HG03108 (cell line): ENCODE data around the gene IGFL1.
"Not testable (repeated sequence)": the region's sequence is repeated elsewhere in the genome, so short reads cannot be mapped to it uniquely, and the experiment has no call there.

Experiments used
- ATAC-seq: cut with Tn5 transposase; IDR thresholded peaks from one replicate; pipeline ENCODE4 v1.9.1; 2021; ENCODE audit warnings: moderate library complexity; ENCODE audit not compliant: unreplicated experiment

IGFL1 gene

GRCh38 chr19:46264801-46265200 is 35.3 kb downstream of the IGFL1 start:
- not testable (repeated sequence) for ATAC-seq

- ATAC-seq = no peak
Observed at GRCh38 chr19:46265217-46265828, 35.8 kb downstream of the IGFL1 start.

- no peak for ATAC-seq
Observed at GRCh38 chr19:46269101-46269500, 39.6 kb downstream of the IGFL1 start.

GRCh38 chr19:46270521-46271256 is 41.1 kb downstream of the IGFL1 start:
- no peak for ATAC-seq

GRCh38 chr19:46271481-46272197 is 42.1 kb downstream of the IGFL1 start:
- ATAC-seq = no peak

GRCh38 chr19:46273931-46274330 is 44.4 kb downstream of the IGFL1 start:
- ATAC-seq = not testable (repeated sequence)

- no peak for ATAC-seq
Observed at GRCh38 chr19:46279177-46279576, 49.6 kb downstream of the IGFL1 start.
